ENCODE measurements around the gene NDEL1. TPM values are rescaled to one million over a fixed set of nuclear protein-coding genes. Genes with fewer than 3 reads are reported as not detected.

NDEL1 gene
- total RNA-seq, 1 donor from 2014 or later = 30.5 TPM

DNA sequence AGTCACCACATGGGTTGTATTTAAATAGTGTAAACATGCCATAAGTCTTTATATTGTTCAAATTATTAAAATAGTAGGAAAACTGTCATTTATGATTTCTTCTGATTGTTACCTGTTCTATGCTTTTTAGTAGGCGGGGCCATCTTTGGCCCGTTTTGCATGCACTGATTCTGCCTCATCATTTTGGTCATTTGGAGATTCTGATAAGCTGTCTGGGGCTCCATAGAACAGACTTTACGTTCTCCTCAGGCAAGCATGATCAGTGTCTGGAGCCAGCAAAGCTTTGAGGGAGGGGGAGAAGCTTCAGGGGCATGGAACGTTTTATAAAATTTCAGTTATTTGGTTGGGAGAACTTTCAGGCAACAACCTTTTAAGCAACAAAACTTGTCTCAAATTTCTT is 8.8 kb downstream of the NDEL1 start:
- peaks cover 19% of the 10 kb centered on the region for H3K36me3 Mint-ChIP-seq (ENCODE audit: insufficient read depth)
- peaks cover 6% of the 10 kb centered on the region for H3K4me1 Mint-ChIP-seq (ENCODE audit: low read depth)
- H3K4me3 Mint-ChIP-seq (ENCODE audit: low read depth) = no peak overlapping the region
- H3K27ac Mint-ChIP-seq = no peak overlapping the region
- H3K27me3 Mint-ChIP-seq = no peaks in the 10 kb centered on the region
- TF ChIP-seq, protein P1, sequence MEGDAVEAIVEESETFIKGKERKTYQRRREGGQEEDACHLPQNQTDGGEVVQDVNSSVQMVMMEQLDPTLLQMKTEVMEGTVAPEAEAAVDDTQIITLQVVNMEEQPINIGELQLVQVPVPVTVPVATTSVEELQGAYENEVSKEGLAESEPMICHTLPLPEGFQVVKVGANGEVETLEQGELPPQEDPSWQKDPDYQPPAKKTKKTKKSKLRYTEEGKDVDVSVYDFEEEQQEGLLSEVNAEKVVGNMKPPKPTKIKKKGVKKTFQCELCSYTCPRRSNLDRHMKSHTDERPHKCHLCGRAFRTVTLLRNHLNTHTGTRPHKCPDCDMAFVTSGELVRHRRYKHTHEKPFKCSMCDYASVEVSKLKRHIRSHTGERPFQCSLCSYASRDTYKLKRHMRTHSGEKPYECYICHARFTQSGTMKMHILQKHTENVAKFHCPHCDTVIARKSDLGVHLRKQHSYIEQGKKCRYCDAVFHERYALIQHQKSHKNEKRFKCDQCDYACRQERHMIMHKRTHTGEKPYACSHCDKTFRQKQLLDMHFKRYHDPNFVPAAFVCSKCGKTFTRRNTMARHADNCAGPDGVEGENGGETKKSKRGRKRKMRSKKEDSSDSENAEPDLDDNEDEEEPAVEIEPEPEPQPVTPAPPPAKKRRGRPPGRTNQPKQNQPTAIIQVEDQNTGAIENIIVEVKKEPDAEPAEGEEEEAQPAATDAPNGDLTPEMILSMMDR (IDR thresholded peaks at IDR 0.05; ENCODE audit: unreplicated experiment) = no peak
- no peak for DNase-seq (ENCODE audit: low spot score, unreplicated experiment)
- H3K9me3 Mint-ChIP-seq (ENCODE audit: low read depth) = no peaks in the 10 kb centered on the region

GRCh38 chr17:8445536-8445935 is 9.9 kb downstream of the NDEL1 start:
- Mint-ChIP-seq H3K4me1 (ENCODE audit: low read depth) (peaks cover 6% of the 10 kb centered on the region), H3K27me3 (no peaks in the 10 kb centered on the region), H3K4me3 (ENCODE audit: low read depth) (no peak overlapping the region), H3K36me3 (ENCODE audit: insufficient read depth) (peaks cover 19% of the 10 kb centered on the region), H3K9me3 (ENCODE audit: low read depth) (no peaks in the 10 kb centered on the region), H3K27ac (no peak overlapping the region)
- DNase-seq (ENCODE audit: low spot score, unreplicated experiment) = no peak
- TF ChIP-seq, protein P1 (IDR thresholded peaks at IDR 0.05; ENCODE audit: unreplicated experiment) = no peak

DNA sequence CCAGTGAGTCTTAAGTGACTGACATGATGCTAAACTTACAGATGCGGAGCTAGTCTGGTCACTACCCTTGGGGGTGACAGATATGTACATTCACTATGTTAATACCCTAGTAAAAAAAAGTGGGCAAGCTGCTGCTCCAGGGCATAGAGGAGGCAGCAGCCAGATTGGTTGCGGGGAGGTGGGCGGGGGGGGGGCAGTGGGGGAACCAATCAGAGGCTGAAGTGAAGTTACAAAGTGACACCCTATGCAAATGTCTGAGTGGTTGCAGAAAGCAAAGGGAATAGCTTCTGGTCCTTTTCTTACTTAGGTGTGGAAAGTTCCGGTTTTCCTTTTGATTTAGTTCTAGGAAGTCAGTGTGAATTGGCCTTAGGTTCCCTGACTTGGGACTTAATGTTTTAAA is 12.1 kb downstream of the NDEL1 start:
- Mint-ChIP-seq H3K36me3 (ENCODE audit: insufficient read depth) (peaks cover 24% of the 10 kb centered on the region), H3K4me3 (ENCODE audit: low read depth) (no peak overlapping the region), H3K9me3 (ENCODE audit: low read depth) (no peaks in the 10 kb centered on the region), H3K27ac (no peak overlapping the region), H3K4me1 (ENCODE audit: low read depth) (peaks cover 6% of the 10 kb centered on the region), H3K27me3 (no peaks in the 10 kb centered on the region)
- DNase-seq (ENCODE audit: low spot score, unreplicated experiment) = no peak
- TF ChIP-seq, protein P1 (IDR thresholded peaks at IDR 0.05; ENCODE audit: unreplicated experiment) = no peak

DNA sequence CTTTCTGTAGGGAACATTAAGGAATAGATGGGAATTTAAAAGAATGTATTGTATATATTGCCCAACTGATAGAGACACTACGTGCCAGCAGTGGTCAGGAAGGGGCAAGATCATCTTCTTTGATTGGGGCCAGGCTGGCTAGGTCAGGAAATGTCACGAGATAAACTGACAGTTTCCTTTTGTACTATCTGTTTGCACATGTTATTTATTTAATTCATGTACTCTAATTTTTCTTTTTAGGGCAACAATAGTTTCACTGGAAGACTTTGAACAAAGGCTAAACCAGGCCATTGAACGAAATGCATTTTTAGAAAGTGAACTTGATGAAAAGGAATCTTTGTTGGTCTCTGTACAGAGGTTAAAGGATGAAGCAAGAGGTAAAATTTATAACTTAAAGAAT is 12.6 kb downstream of the NDEL1 start:
- TF ChIP-seq, protein P1 (IDR thresholded peaks at IDR 0.05; ENCODE audit: unreplicated experiment) = no peak
- Mint-ChIP-seq H3K27me3 (no peaks in the 10 kb centered on the region), H3K27ac (no peak overlapping the region), H3K36me3 (ENCODE audit: insufficient read depth) (peaks cover 24% of the 10 kb centered on the region), H3K4me1 (ENCODE audit: low read depth) (peaks cover 6% of the 10 kb centered on the region), H3K4me3 (ENCODE audit: low read depth) (no peak overlapping the region), H3K9me3 (ENCODE audit: low read depth) (no peaks in the 10 kb centered on the region)
- no peak for DNase-seq (ENCODE audit: low spot score, unreplicated experiment)

GRCh38 chr17:8451933-8452614 is 16.4 kb downstream of the NDEL1 start:
- no peaks in the 10 kb centered on the region for H3K9me3 Mint-ChIP-seq (ENCODE audit: low read depth)
- no peak for DNase-seq (ENCODE audit: low spot score, unreplicated experiment)
- peaks cover 6% of the 10 kb centered on the region for H3K4me1 Mint-ChIP-seq (ENCODE audit: low read depth)
- no peaks in the 10 kb centered on the region for H3K27me3 Mint-ChIP-seq
- TF ChIP-seq, protein P1 (IDR thresholded peaks at IDR 0.05; ENCODE audit: unreplicated experiment) = no peak
- peaks cover 28% of the 10 kb centered on the region for H3K36me3 Mint-ChIP-seq (ENCODE audit: insufficient read depth)
- no peak overlapping the region for H3K4me3 Mint-ChIP-seq (ENCODE audit: low read depth)
- H3K27ac Mint-ChIP-seq = no peak overlapping the region
